ENCODE measurements around the gene DLK1. TPM values are rescaled to one million over a fixed set of nuclear protein-coding genes. Genes with fewer than 3 reads are reported as not detected.

The DLK1 gene
- total RNA-seq, 2 donors from 2014 or later: 2.2 TPM; not detected in 1

DNA sequence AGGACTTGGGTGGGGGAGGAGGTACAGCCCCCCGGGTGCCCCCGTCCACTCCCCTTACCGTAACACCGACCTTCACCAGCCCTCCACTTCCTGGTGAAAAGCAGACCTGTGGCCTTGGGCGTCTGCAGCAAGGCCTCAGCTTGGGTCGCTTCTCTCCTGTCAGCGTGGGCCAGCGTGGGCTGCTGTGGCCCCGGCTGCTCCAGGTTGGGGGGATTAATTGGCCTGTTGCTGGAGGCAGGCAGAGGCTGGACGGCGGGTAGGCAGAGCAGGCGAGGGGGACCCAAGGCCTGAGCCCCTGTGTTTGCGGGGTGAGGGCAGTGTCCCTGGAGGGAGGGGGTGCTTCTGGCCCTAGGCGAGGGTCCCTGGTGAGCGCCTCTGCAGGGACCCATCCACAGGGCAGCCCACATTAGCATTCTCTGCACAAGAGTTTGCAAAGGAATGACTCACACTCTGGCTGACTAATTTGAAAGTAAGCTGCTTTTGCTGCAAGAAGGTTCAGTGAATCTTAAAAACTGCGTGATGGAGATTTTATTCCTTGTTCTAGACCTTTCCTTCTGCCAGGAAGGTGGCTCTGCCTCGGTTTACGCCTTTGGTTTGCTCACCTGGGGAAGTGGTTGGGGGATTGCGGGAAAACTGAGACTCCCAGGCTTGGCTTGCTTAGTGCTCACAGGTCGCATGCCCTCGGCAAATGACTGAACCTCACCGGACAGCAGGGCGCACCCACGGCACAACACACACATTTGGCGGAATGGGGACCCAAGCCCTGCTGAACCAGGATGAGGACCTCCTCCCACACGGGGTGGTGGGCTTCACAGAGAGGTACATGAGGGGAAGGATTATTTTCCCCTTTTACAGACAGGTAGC lies 37.9 kb upstream of the DLK1 start:
- Histone ChIP-seq H3K9ac (ENCODE audit: low read depth in 2 of 2, low read length in 2 of 2) (no peak overlapping the region), H3K27me3 (no peaks in the 10 kb centered on the region), H3K36me3 (no peaks in the 10 kb centered on the region), H3K9me3 (no peaks in the 10 kb centered on the region), H3K4me1 (no peaks in the 10 kb centered on the region), H3K4me3 (no peak overlapping the region), H3K27ac (no peak overlapping the region)
- no peak for DNase-seq
- TF ChIP-seq, protein P1, sequence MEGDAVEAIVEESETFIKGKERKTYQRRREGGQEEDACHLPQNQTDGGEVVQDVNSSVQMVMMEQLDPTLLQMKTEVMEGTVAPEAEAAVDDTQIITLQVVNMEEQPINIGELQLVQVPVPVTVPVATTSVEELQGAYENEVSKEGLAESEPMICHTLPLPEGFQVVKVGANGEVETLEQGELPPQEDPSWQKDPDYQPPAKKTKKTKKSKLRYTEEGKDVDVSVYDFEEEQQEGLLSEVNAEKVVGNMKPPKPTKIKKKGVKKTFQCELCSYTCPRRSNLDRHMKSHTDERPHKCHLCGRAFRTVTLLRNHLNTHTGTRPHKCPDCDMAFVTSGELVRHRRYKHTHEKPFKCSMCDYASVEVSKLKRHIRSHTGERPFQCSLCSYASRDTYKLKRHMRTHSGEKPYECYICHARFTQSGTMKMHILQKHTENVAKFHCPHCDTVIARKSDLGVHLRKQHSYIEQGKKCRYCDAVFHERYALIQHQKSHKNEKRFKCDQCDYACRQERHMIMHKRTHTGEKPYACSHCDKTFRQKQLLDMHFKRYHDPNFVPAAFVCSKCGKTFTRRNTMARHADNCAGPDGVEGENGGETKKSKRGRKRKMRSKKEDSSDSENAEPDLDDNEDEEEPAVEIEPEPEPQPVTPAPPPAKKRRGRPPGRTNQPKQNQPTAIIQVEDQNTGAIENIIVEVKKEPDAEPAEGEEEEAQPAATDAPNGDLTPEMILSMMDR (IDR thresholded peaks at IDR 0.05): no peak
- intact Hi-C loops (cut with DNase I): no loop called here

DNA sequence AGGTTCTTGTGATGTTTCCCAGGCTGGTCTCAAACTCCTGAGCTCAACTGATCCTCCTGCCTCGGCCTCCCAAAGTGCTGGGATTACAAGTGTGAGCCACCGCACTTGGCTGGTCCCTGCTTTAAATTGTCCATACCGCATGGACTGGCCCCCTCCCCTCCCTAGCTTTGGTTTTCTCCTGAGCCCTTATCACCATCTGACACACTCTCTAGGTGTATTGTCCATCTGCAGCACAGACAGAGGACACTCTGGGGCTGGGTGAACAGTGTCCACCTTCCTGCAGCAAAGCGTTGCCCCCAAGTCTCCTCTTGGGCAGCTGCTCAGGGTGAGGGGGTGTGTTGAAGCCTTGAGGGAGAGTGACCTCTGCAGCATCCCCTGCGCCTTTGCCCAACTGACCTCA lies 36.0 kb upstream of the DLK1 start:
- Histone ChIP-seq H3K27me3 (no peaks in the 10 kb centered on the region), H3K9me3 (no peaks in the 10 kb centered on the region), H3K4me1 (no peaks in the 10 kb centered on the region), H3K9ac (ENCODE audit: low read depth in 2 of 2, low read length in 2 of 2) (no peak overlapping the region), H3K27ac (no peak overlapping the region), H3K4me3 (no peak overlapping the region), H3K36me3 (no peaks in the 10 kb centered on the region)
- TF ChIP-seq, protein P1 (IDR thresholded peaks at IDR 0.05): no peak
- no peak for DNase-seq
- intact Hi-C loops (cut with DNase I): no loop called here

DNA sequence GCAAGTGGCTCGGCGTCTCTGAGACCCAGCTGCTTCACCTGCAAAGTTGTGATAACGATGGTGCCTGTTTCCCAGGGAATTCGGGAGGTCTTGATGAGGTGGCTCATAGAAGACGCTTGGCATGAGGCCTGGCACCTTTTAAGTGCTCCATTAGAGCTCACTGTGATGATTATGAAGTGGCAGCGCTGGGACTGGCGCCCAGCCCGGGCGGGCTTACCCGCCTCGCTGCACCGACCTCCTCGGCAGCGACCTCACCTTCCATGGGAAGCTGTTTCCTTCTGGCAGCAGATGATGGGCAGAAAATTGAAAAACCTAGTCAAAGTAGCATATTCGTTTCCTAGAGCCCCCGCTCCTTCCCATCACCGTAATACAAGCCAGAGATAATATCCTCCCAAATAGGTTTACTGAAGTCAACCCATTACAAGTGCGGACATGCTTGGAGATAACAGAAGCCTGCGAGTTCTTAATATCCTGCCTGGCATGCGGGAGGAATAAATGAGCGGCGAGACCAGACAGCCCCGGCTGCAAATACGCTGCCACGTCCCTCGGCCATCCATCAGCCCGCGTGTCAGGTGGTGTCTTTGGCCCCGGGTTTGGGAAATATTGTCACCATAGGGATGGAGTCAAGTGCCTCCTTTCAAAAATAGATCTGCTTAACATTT lies 35.2 kb upstream of the DLK1 start:
- Histone ChIP-seq H3K27ac (no peak overlapping the region), H3K9me3 (no peaks in the 10 kb centered on the region), H3K36me3 (no peaks in the 10 kb centered on the region), H3K4me3 (no peak overlapping the region), H3K9ac (ENCODE audit: low read depth in 2 of 2, low read length in 2 of 2) (no peak overlapping the region), H3K27me3 (no peaks in the 10 kb centered on the region), H3K4me1 (no peaks in the 10 kb centered on the region)
- intact Hi-C loops (cut with DNase I): no loop called here
- no peak for DNase-seq
- TF ChIP-seq, protein P1 (IDR thresholded peaks at IDR 0.05): no peak

DNA sequence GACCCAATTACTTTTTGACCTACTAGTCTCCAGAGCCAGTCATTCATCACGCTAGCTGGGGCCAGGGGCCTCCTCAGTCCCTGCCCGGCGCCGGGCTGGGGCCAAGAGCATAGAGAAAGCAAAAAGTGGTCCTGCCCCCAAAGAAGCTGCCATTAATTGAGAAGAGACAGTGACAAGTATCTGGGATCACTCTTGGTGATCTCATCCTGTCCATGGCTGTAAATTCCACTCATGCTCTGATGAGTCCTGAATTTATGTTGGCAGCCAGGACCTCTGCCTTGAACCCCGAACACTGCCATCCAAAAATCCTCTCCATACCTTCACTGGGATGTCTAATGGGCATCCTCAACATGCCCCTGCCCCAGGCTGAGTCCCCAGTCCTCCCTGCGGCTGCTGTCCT lies 34.4 kb upstream of the DLK1 start:
- TF ChIP-seq, protein P1 (IDR thresholded peaks at IDR 0.05): no peak
- Histone ChIP-seq H3K4me1 (no peaks in the 10 kb centered on the region), H3K9me3 (no peaks in the 10 kb centered on the region), H3K9ac (ENCODE audit: low read depth in 2 of 2, low read length in 2 of 2) (no peak overlapping the region), H3K36me3 (no peaks in the 10 kb centered on the region), H3K27ac (no peak overlapping the region), H3K4me3 (no peak overlapping the region), H3K27me3 (no peaks in the 10 kb centered on the region)
- intact Hi-C loops (cut with DNase I): no loop called here
- DNase-seq: no peak

DNA sequence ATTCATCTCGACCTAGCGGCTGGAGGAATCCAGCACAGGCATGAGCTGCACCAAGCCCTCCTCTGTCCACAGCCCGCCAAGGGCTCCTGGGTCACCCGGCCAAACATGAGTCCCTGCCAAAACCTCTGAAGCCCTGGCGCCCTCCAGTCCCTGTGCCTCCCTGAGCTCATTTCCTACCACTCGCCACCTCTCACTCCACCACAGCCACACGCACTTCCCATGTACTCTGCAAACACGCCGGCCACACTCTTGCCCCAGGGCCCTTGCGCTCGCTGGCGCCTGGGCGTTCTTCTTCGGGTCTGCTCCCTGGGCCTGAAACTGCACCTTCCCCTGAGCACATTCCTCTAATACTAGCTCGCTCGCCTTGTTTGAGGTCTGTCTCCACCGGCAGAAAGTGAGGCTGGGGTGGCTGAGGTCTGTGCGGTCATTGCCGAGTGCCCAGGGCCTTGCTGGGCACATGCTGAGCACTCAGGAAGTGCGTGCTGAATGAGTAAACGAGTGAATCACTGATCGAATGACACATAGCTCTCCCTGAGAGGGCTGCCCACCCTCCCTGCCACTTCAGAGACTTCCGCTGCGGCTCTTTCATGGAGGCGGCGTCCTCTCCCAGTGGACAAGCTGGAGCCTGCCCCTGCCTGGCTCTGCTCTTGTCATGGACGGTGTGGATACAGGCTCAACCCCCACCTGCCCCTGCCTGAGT lies 33.7 kb upstream of the DLK1 start:
- Histone ChIP-seq H3K4me3 (no peak overlapping the region), H3K36me3 (no peaks in the 10 kb centered on the region), H3K4me1 (no peaks in the 10 kb centered on the region), H3K9ac (ENCODE audit: low read depth in 2 of 2, low read length in 2 of 2) (no peak overlapping the region), H3K27ac (no peak overlapping the region), H3K27me3 (no peaks in the 10 kb centered on the region), H3K9me3 (no peaks in the 10 kb centered on the region)
- TF ChIP-seq, protein P1 (IDR thresholded peaks at IDR 0.05): no peak
- intact Hi-C loops (cut with DNase I): no loop called here
- no peak for DNase-seq
